ENCODE results near the gene TMEM132A.
"Not testable (repeated sequence)": the region's sequence is repeated elsewhere in the genome, so short reads cannot be mapped to it uniquely, and the experiment has no call there.

The TMEM132A gene

GRCh38 chr11:60966890-60967289 is 42.6 kb downstream of the TMEM132A start:
- DNase-seq: no peak

GRCh38 chr11:60968223-60968622 is 44.0 kb downstream of the TMEM132A start:
- no peak for DNase-seq

- DNase-seq: peak; percentile 81
Observed at GRCh38 chr11:60970369-60970774, 46.1 kb downstream of the TMEM132A start.

GRCh38 chr11:60970890-60971289 is 46.6 kb downstream of the TMEM132A start:
- DNase-seq: no peak

- no peak for DNase-seq
Observed at GRCh38 chr11:60971520-60971919, 47.3 kb downstream of the TMEM132A start, which contains the start of gene CD6. Gene CD6 (plus strand): TSS chr11:60971680. CDS start chr11:60971866, 186 bp downstream.

GRCh38 chr11:60972182-60973030 is 48.1 kb downstream of the TMEM132A start:
- no peak for DNase-seq

GRCh38 chr11:60973699-60974098 is 49.4 kb downstream of the TMEM132A start:
- DNase-seq: no peak

GRCh38 chr11:60974316-60974715 is 50.1 kb downstream of the TMEM132A start:
- not testable (repeated sequence) for DNase-seq

GRCh38 chr11:60974726-60975125 is 50.5 kb downstream of the TMEM132A start:
- no peak for DNase-seq

- DNase-seq: no peak
Observed at GRCh38 chr11:60977224-60977623, 53.0 kb downstream of the TMEM132A start.

GRCh38 chr11:60977836-60978235 is 53.6 kb downstream of the TMEM132A start:
- no peak for DNase-seq

GRCh38 chr11:60978546-60979380 is 54.5 kb downstream of the TMEM132A start:
- DNase-seq: no peak

GRCh38 chr11:60981515-60981914 is 57.3 kb downstream of the TMEM132A start:
- no peak for DNase-seq

- no peak for DNase-seq
Observed at GRCh38 chr11:60982184-60982583, 57.9 kb downstream of the TMEM132A start.

- no peak for DNase-seq
Observed at GRCh38 chr11:60984149-60984548, 59.9 kb downstream of the TMEM132A start.

GRCh38 chr11:60984636-60985035 is 60.4 kb downstream of the TMEM132A start:
- DNase-seq: no peak

- DNase-seq: no peak
Observed at GRCh38 chr11:60985501-60985900, 61.2 kb downstream of the TMEM132A start.

GRCh38 chr11:60985991-60986915 is 62.0 kb downstream of the TMEM132A start:
- peak; percentile 92 for DNase-seq
